ENCODE results near the gene ATMIN. TPM values are rescaled to one million over a fixed set of nuclear protein-coding genes. Genes with fewer than 3 reads are reported as not detected.

Gene ATMIN
- polyA plus RNA-seq, 1 experiment, result 22.3 TPM

GRCh38 chr16:81073560-81074330 lies 38.1 kb downstream of the ATMIN start:
- no peaks in the 10 kb centered on the region for H3K27me3 ChIP-seq (ENCODE audit: control insufficient read depth, insufficient read depth, low read length)
- ChIA-PET POLR2A (no interaction called here), CTCF (interaction anchor here (0.7 kb wide), 2 partner anchors 45 to 137 kb away, joined by 3 to 4 read pairs; no protein-coding TSS in a partner anchor)
- no peak overlapping the region for H3K4me3 ChIP-seq (ENCODE audit: low read depth, low read length)
- no peaks in the 10 kb centered on the region for H3K36me3 ChIP-seq (ENCODE audit: control insufficient read depth, insufficient read depth, low read length)
- TF ChIP-seq CTCF (IDR thresholded peaks at IDR 0.05; ENCODE audit: insufficient read depth, low read depth, low read length), result no peak
- DNase-seq (ENCODE audit: low read depth), result no peak

GRCh38 chr16:81076566-81077075 lies 41.0 kb downstream of the ATMIN start:
- POLR2A ChIA-PET, result interaction anchor here (0.7 kb wide), 1 partner anchor 62 kb away, joined by 6 read pairs; no protein-coding TSS in a partner anchor
- no peaks in the 10 kb centered on the region for H3K36me3 ChIP-seq (ENCODE audit: control insufficient read depth, insufficient read depth, low read length)
- TF ChIP-seq CTCF (IDR thresholded peaks at IDR 0.05; ENCODE audit: insufficient read depth, low read depth, low read length), result no peak
- H3K27me3 ChIP-seq (ENCODE audit: control insufficient read depth, insufficient read depth, low read length), result no peaks in the 10 kb centered on the region
- CTCF ChIA-PET, result interaction anchor here (1.1 to 1.8 kb wide), 2 partner anchors 41 to 43 kb away, joined by 3 to 8 read pairs; partner anchors contain the start of gene ATMIN
- peak; percentile 23 for DNase-seq (ENCODE audit: low read depth)
- H3K4me3 ChIP-seq (ENCODE audit: low read depth, low read length), result peak overlapping the region; percentile 70

GRCh38 chr16:81077076-81077940 lies 41.7 kb downstream of the ATMIN start, which contains the start of gene C16orf46:
Gene C16orf46, minus strand, starts transcription at chr16:81077238. Its CDS starts 13,283 bp downstream, at chr16:81063955.
- ChIA-PET CTCF (interaction anchor here (1.1 to 1.8 kb wide), 3 partner anchors 41 to 43 kb away, joined by 3 to 9 read pairs (median 8); partner anchors contain the start of gene ATMIN), POLR2A (interaction anchor here (0.7 kb wide), 1 partner anchor 61 kb away, joined by 6 read pairs; no protein-coding TSS in a partner anchor)
- Histone ChIP-seq H3K27me3 (ENCODE audit: control insufficient read depth, insufficient read depth, low read length) (no peaks in the 10 kb centered on the region), H3K4me3 (ENCODE audit: low read depth, low read length) (peak within 1 kb of the TSS; percentile 70), H3K36me3 (ENCODE audit: control insufficient read depth, insufficient read depth, low read length) (no peaks in the 10 kb centered on the region)
- peak; percentile 82 for DNase-seq (ENCODE audit: low read depth)
- no peak for TF ChIP-seq CTCF (IDR thresholded peaks at IDR 0.05; ENCODE audit: insufficient read depth, low read depth, low read length)

GRCh38 chr16:81080233-81080632 lies 44.6 kb downstream of the ATMIN start:
- Histone ChIP-seq H3K36me3 (ENCODE audit: control insufficient read depth, insufficient read depth, low read length) (no peaks in the 10 kb centered on the region), H3K27me3 (ENCODE audit: control insufficient read depth, insufficient read depth, low read length) (no peaks in the 10 kb centered on the region), H3K4me3 (ENCODE audit: low read depth, low read length) (no peak overlapping the region)
- CTCF ChIA-PET, result no interaction called here
- DNase-seq (ENCODE audit: low read depth), result no peak
- TF ChIP-seq CTCF (IDR thresholded peaks at IDR 0.05; ENCODE audit: insufficient read depth, low read depth, low read length), result no peak
- POLR2A ChIA-PET, result no interaction called here
